ENCODE measurements around the gene DIPK2A.

Gene DIPK2A

DNA sequence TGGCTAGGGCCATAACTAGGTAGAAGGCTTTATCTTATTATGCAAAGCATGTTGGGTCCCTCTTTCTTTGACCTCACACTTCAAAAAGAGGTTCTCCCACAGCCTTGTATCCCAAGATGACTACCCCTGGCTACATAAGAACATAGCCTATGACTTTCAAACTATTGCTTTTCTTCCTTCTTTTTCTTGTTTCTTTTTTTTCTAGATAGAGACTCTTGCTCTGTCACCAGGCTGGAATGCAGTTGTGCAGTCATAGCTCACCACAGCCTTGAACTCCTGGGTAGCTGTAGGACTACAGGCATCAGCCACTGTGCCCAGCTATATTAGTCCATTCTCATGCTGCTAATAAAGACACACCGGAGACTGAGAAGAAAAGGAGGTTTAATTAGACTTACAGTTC lies 47.2 kb downstream of the DIPK2A start:
- Histone ChIP-seq H3K9ac (ENCODE audit: low read length) (no peak overlapping the region), H3K36me3 (ENCODE audit: control insufficient read depth, insufficient read depth, low read length) (no peaks in the 10 kb centered on the region), H3K4me3 (ENCODE audit: low read length) (no peak overlapping the region), H3K4me1 (ENCODE audit: control insufficient read depth, insufficient read depth, low read length) (no peaks in the 10 kb centered on the region), H3K9me3 (ENCODE audit: control insufficient read depth, low read length) (no peaks in the 10 kb centered on the region), H3K27me3 (ENCODE audit: control insufficient read depth, insufficient read depth, low read length) (no peaks in the 10 kb centered on the region)
